HG02943 (cell line): ENCODE results near the gene DUSP22.
A peak's percentile ranks its signal among the peaks of the same experiment; 100 is the strongest.

Source experiments
- ATAC-seq: cut with Tn5 transposase; IDR thresholded peaks from one replicate; pipeline ENCODE4 v1.9.1; 2021; ENCODE audit warnings: mild to moderate bottlenecking, low read depth, moderate library complexity; ENCODE audit not compliant: unreplicated experiment

Gene DUSP22

DNA sequence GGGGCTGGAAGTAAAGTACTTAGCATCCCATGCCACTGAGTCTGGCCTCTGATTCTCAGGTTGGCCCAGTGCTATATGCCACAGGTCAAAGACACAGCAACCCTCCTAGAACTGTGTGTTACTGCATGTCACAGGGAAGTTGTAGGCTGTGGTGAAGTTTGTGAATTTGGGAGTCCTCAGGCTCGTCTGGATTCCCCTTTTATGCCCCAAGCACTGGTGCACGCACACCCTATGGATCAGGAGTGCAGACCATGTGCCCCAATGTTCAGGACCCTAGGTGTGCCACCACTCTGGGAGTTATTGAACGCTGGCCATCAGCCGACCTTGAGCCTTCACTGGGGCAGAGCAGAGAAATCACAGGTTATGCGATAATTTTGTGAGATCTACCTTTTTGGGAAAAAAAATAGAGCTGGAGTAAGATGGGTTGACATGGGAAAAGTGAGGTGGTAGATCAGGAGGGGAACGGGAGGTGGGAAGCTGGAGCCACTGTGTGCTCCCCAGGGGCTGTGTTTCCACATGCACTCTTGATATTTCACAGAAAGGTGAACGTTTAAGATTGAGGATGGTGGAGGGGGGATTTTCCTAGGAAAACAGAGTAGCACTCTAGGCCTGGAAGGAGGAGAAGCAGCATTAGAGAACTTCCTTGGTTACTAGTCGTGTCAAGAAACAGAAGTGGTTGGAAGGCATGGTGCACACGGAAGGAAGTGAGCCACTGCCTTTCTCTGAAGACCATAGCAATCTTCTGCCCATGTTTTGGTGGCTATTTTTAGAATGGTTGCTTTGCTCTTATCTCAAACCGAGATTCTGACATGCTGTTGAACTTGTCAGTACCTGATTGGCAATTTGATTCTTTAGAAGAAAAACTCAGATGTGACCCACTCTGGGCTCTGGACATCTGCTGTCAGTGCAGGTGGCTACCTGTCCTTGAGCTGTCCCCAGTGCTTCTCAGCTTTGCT, 44.1 kb downstream of the DUSP22 start:
- no peak for ATAC-seq

DNA sequence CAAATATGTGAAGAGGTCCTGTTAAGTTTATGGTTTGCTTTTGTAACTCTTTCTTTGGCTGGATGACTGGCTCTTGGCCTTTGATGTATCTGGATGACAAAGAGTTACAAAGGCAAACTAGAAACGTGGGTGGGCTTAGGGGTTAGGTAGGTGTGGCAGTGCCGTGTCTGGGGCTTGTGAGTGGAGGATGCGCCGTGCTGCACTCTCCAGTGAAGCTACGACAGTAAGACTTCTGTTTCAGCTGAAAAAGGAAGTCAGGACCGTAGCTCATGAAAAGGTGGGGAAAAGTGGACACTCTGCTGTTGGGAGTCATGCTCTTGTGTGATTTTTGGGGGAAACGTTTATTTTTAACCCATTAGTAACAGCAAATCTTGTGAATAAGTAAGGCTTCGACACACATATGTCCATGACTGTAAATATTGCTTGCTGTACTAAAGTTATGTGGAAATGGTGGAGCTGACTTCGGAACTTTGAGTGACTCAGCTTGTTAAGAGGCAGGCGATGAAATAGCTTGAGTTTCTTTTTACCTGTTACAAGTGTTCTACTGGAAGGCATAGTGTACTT, 45.6 kb downstream of the DUSP22 start:
- no peak for ATAC-seq

DNA sequence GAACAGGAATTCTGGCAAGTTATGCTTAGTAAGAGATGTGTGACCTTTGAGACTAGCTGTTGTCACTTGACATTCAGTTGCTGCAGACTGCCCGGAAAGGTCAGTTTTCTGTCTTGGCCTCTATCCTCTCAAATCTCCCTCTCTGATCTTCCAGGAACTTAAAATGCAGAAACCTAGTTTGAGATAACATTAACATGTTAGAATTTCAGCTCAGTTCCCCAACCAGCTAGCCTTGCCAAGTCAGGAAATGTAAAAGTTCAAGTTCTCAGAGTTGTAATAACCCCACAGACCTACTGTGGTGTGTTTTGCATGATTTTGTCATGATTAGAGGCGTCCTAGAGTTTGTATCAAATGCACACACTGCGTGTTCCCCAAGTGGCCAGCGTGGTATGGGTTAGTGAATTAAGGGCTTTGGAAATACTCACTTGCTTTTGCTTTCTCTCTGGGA, 46.6 kb downstream of the DUSP22 start:
- no peak for ATAC-seq

DNA sequence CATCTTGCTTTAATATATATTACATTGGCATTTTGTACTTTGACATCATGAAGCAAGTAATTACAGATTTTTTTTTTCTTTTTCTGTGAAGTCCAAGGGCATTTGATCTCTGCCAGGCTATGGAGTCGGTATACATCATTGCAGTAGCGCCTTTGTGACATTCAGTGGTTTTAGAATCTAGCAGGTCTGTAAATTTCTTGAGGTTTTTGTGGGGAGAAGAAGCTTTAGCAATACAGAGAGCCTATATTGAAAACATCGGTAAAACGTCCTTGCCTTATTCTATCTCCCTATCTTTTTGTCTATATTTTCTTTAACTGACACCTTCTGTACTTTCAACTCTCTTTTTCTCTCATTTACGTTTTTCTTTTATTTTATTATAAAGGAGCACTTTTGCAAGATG, 47.2 kb downstream of the DUSP22 start:
- ATAC-seq: no peak

DNA sequence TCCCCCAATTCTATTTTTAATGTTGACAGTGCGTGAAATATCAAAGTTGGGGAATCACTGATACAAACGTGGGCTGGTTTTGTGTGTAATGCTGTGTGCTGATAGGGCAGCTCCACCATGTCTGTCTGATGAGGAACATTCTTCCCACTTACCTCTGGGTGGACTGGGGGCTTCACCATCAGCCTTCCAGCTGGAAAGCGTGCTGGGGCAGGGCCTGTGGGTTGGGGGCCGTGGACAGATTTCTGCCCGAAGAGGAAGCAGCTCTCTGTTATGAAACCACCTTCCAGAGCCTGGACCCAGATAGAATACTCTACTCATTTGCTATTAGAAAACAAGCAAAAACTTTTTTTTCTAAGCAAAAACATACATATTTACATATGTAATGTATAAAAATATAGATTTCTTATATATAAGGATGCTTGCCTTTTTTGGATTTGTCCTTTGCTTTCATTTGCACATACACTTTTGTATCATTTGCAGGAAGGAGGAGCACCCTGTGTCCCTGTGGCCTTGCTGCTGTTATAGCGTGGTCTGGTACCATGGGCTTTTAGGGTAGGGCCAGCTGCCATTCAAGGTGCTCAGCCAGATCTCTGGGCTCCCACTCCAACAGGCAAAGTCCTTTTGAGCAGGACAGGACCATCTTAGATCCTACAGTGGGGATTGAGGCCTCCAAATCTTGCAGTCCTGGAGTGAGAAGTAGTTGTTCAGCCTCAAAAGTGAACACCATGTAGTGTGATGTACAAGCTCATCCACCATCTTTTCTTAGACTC, 48.1 kb downstream of the DUSP22 start:
- no peak for ATAC-seq

DNA sequence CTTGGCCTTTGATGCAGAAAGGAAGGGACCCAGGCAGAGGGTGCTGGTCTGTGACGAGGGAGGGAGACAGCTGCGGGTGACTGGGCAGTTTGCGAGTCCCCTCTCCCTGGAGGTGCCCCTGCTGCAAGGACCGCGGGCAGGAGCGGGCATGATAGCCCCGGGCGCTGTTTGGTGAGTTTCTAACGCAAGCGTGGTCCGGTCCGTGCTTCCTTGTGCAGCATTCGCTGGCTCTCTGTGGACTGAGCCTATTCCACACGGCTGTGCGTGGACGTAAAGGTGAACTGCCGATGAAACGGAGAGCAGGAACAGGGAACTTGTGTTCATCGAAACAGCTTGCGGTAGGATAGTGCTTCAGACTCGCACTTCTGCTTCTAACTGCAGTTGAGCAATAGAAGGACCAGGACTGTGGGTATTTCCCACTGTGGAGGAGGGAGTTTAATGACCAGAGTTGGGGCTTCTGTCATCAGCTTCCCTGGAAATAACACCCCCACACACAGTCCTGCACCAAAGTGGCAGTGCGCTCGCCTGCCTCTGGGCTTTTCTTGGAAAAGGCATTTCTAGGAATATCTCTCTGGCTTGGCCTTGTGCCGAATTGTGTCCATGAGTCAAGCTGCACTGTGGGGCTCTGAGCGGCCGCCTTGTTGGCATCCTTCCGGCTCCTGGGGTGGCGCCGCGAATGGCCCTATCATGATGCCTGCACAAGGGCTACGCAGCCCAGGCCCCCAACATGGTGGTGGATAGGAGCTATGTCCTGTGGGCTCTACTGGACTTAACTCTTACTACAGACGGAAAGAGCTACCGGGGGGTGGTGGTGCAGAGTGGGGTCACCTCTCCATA, 48.9 kb downstream of the DUSP22 start:
- no peak for ATAC-seq

DNA sequence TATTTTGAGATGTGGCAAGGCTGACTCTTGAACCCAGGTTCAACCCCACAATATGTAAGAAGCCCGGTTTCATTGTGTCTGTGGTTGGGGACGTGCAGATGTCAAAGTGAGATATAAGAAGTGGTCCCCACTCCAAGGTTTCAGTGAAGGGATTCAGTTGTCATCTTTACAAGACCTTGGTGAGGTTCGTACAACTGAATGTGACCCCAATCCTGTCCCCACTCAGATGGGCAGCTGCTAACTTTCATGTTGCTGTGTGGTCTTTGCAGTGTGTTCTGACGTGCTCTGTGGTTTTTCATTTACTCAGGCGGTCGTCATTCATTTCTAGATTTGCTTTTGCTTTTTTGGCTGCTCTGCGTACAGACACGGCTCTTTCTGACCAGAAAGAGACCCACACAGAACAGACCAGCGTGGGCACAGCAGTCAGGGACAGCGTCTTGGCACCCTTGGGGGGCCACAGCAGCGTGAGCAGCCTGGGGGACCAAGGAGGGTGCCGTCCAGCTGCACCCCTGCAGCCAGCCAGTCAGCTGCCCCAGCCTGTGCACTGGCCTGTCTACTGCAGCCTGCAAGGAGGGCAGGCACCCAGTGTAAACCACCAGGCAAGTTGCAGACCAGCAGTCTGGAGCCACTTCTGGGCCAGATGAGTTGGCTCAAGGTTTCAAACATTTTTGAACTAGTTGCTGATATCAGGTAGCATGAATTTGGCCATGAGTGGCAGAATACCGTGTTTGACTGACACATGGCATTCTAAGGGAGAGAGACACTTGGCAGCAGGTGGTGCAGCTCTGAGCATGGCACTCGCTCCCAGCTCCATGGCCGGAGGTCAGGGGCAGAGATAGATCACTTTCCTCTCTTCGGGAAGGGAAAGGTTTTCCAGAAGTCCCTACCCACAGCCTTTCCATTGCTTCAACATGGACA, 49.9 kb downstream of the DUSP22 start:
- no peak for ATAC-seq

DNA sequence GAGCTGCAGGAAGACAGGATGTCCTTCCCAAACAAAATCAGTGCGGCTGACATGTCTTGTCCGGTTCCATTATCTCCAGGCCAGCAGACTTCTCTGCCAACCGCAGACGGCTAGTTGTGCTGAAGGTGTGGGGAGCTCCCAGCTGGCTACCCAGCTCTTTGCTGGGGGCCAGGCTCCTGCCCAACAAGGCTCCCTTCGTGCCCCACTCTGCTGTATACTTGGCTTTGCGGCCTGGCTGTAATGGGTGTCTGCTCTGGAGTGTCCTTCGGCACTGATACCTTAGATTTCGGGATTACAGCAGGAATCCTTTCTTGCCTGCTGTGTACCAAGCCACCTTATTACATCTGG, 50.5 kb downstream of the DUSP22 start:
- ATAC-seq: no peak

DNA sequence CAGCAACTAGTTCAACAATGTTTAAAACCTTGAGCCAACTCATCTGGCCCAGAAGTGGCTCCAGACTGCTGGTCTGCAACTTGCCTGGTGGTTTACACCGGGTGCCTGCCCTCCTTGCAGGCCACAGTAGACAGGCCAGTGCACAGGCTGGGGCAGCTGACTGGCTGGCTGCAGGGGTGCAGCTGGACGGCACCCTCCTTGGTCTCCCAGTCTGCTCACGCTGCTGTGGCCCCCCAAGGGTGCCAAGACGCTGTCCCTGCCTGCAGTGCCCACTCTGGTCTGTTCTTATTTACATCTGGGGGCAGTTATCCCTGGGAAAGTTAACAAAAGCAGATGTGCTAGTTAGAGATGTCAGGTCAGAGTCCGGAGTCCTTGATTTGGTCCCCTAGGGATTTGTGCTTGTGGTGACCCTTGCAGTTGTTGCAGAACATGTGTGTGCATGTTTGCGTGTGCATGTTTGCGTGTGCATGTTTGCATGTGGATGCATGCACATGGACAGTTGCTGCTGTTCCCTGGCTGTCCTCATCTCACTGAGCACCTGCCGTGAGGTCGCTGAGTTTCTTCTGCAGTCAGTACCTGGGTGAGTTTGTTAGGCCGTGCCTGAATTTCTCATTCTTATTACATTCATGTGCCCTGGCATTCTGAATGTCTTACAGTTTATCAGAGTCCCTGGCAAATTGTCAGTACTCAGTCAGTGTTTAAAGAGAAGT, 51.1 kb downstream of the DUSP22 start:
- no peak for ATAC-seq

DNA sequence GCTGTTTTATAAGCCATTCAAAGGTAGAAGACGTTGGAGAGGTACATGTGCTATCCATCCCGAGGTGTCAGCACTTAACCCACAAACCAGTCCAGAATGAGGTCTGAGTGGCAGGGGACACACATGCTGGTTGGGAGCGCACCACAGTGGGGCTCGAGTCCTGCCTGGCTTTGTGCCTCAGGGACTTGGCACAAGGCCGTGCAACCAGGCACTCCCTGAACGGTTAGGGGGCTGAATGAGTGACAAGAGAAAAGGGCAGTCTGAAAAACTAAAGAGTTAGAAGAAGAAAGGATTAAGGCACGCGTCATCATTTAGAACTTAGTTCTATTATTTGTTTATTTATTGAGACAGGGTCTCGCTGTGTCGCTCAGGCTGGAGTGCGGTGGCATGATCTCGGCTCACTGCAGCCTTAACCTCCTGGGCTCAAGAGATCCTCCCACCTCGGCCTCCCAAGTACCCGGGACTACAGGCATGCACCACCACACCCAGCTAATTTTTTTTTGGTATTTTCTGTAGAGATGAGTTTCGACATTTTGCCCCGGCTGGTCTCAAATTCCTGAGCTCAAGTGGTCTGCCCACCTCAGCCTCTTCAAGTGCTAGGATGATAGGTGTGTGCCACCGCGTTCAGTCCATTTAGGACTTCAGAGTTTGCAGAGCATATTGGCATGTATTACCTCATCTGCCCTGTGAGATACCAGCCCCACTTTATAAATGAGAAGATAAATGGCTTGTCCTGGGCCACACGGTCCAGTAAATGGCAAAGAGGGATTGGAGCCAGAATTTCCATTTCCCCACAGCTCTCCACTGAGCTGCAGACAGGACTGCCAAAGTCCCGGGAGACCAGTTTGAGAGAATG, 51.9 kb downstream of the DUSP22 start:
- ATAC-seq: no peak

DNA sequence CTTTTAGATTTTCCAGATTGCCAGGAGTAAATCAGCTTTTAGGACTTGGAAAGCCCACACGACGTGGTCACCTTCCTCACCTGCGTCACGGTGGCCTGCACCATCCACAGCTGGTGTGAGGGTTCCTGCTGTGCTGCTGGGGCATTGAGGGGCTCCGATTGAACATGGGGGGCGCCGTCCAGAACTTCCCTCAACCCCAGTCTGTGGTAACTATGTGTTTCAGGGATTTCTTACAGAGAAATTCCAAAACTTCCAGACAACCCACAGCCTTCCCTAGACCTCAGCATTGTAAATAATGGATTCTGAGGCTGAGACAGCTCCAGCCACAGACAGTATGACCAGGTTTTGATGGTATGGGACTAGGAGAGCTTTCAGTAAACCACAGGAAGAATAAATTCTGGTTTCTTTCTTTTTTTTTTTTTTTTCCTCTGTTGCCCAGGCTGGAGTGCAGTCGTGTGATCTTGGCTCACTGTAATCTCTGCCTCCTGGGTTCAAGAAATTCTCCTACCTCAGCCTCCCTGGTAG, 52.6 kb downstream of the DUSP22 start:
- ATAC-seq: no peak

DNA sequence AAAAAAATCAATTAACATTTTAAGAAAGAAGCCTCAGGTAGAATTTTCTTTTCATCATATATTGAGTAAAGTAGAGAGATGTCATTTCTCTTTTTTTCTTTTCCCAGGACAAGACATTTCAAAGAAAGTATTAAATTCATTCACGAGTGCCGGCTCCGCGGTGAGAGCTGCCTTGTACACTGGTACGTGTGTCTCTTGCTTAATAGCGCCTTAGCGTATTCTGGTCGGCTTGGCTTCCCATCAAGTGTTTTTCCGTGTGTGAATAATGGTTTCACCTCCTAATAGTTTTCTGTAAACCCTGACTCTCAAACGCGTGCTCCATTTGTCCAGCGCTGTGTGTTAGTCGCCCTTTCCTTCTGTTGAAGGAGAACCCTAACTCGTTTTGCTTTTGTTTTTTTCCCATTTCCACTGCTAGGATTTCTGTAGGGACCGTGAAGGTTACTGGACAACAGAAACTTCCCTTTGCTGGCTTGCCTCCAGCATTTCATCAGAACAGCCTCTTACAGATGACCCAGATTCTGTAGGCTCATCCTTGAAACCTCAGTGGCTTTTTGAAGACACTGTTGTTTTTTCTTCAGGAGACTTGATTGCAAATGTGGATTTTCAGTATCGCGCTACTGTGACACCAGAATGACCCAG, 53.6 kb downstream of the DUSP22 start:
- no peak for ATAC-seq

DNA sequence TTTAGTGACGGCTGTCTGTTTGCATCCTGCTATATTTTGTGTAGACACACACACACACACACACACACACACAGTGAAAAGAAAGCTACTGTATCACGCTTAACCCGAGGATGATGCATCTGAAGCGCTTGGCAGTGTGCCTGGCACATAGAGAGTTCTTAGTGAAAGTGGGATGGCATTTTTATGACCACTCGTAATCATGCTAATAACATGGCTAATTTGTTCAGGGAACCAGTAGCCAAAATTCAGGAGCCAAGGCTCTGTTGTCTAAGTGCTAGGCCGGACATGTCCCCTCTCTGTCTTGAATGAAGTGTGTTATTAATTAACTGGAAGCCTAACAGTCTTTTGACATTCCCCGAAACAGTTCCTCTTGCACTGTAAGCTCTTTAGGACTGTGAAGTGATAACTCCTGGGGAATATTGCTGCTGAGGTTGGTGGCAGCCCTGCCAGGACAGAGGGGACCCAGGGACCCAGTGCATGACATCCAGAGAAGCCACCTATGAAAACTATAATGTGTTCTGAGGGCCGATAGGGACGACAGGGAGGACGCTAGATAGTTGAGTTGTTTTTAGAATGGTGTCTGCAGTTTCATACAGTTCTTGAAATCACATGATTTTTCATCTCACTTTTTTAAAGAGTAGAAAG, 54.2 kb downstream of the DUSP22 start:
- no peak for ATAC-seq

DNA sequence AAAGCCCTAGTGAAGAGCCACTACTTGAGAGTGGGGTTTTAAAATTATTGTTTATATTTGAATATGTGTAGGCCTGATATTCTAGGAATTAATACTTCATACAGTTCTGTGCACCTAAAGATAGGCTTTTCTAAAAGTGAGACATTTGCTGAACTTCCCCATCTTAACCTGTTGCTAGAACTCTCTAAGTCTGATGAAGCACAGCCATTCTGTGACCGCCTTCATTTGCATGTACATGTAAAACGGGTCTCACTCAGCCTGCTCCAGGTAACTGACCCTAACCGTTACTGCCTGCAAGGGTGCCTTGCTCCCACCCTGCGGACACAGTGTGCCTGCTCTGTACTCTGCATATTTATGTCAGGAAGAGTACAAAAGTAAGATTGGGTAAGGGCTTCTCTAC, 54.9 kb downstream of the DUSP22 start:
- ATAC-seq: peak; percentile 57

DNA sequence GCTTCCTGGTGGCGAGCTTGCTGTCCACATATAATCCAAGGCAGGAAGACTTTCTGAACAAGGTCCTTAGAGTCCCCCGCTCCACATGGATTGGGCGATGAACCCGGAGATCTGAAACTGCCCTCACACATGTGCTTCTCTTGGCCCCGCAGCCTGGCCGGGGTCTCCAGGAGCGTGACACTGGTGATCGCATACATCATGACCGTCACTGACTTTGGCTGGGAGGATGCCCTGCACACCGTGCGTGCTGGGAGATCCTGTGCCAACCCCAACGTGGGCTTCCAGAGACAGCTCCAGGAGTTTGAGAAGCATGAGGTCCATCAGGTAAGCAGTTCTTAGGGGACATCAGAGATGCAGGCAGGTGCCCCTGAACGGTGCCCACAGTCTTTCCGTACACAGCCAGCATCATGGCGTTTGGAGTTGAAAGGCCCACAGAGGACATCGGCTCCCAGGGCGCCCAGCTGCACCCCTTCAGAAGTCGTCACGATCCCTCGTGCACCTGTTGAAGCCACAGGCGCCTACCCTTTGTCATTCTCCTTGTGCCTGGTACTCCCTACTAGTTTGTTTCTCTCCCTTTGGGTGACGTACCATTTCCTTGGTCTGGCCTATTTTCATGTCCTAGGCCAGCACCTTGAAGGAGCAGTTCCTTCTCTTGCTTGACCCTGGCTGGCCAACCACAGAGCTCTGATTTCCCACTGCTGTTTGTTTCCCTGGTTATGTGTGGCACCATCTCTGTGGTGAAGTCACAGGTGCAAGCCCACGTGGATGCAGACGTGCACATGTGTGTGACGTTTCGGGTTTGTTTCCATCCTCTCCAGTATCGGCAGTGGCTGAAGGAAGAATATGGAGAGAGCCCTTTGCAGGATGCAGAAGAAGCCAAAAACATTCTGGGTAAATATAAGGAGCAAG, 55.9 kb downstream of the DUSP22 start:
- ATAC-seq: no peak
